ENCODE results near the gene FKBP5. TPM values are rescaled to one million over a fixed set of nuclear protein-coding genes. Genes with fewer than 3 reads are reported as not detected.

Gene FKBP5
- total and polyA plus RNA-seq, 9 of the 15 experiments (the other 6 are each of a cell fraction or from before 2014, with no cell fraction given), result 32.7 to 151 (median 75.0) TPM

DNA sequence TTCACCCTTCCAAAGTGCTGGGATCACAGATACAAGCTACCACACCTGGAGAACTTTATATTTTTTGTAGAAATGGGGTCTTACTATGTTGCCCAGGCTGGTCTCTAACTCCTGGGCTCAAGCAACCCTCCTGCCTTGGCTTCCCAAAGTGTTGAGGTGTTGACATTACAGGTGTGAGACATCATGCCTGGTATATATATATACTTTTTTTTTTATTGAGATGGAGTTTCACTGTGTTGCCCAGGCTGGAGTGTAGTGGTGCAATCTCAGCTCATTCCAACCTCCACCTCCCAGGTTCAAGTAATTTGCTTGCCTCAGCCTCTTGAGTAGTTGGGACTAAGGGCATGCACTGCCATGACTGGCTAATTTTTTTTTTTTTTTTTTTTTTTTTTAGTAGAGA is 5.4 kb downstream of the FKBP5 start:
- H2AFZ ChIP-seq (ENCODE audit: low read depth, low read length), result no peak overlapping the region
- H3K9ac ChIP-seq (ENCODE audit: insufficient read depth in 1 of 2, low read depth in 2 of 2, low read length in 2 of 2), result no peak overlapping the region
- no peak overlapping the region for H3K27ac ChIP-seq (ENCODE audit: extremely low read depth, low read depth, low read length)
- no peak overlapping the region for H3K4me3 ChIP-seq
- TF ChIP-seq, protein P1, sequence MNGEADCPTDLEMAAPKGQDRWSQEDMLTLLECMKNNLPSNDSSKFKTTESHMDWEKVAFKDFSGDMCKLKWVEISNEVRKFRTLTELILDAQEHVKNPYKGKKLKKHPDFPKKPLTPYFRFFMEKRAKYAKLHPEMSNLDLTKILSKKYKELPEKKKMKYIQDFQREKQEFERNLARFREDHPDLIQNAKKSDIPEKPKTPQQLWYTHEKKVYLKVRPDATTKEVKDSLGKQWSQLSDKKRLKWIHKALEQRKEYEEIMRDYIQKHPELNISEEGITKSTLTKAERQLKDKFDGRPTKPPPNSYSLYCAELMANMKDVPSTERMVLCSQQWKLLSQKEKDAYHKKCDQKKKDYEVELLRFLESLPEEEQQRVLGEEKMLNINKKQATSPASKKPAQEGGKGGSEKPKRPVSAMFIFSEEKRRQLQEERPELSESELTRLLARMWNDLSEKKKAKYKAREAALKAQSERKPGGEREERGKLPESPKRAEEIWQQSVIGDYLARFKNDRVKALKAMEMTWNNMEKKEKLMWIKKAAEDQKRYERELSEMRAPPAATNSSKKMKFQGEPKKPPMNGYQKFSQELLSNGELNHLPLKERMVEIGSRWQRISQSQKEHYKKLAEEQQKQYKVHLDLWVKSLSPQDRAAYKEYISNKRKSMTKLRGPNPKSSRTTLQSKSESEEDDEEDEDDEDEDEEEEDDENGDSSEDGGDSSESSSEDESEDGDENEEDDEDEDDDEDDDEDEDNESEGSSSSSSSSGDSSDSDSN (IDR thresholded peaks at IDR 0.05; ENCODE audit: borderline replicate concordance in 1 of 2, low read depth in 2 of 2, low read length in 2 of 2), result no peak
- TF ChIP-seq NCOA4 (IDR thresholded peaks at IDR 0.05; ENCODE audit: partially characterized antibody), result no peak
- no peak for TF ChIP-seq FUS (optimal IDR thresholded peaks at IDR 0.05; ENCODE audit: low read depth, low read length)
- TF ChIP-seq, protein P2, sequence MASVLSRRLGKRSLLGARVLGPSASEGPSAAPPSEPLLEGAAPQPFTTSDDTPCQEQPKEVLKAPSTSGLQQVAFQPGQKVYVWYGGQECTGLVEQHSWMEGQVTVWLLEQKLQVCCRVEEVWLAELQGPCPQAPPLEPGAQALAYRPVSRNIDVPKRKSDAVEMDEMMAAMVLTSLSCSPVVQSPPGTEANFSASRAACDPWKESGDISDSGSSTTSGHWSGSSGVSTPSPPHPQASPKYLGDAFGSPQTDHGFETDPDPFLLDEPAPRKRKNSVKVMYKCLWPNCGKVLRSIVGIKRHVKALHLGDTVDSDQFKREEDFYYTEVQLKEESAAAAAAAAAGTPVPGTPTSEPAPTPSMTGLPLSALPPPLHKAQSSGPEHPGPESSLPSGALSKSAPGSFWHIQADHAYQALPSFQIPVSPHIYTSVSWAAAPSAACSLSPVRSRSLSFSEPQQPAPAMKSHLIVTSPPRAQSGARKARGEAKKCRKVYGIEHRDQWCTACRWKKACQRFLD (CRISPR knock-in tag; IDR thresholded peaks at IDR 0.05), result no peak
- no peak for TF ChIP-seq ZNF274 (IDR thresholded peaks at IDR 0.05; ENCODE audit: borderline replicate concordance, low read depth, low read length)
- TF ChIP-seq ZC3H8 (IDR thresholded peaks at IDR 0.05), result no peak
- TF ChIP-seq BCOR (IDR thresholded peaks at IDR 0.05), result peak; percentile 19; the same call in 1 of the 2 replicates
- TF ChIP-seq, protein P3, sequence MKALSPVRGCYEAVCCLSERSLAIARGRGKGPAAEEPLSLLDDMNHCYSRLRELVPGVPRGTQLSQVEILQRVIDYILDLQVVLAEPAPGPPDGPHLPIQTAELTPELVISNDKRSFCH (CRISPR knock-in tag; IDR thresholded peaks at IDR 0.05), result no peak
- TF ChIP-seq, protein P3 (tag; IDR thresholded peaks at IDR 0.05), result no peak
- TF ChIP-seq LEF1 (IDR thresholded peaks at IDR 0.05), result no peak
- TF ChIP-seq ZFX (CRISPR knock-in tag; IDR thresholded peaks at IDR 0.05), result no peak
- TF ChIP-seq ETV1 (tag; conservative IDR thresholded peaks at IDR 0.05; ENCODE audit: low read depth), result no peak
- TF ChIP-seq ZNF121 (CRISPR knock-in tag; conservative IDR thresholded peaks at IDR 0.05), result peak; percentile 84
- TF ChIP-seq, protein P4, sequence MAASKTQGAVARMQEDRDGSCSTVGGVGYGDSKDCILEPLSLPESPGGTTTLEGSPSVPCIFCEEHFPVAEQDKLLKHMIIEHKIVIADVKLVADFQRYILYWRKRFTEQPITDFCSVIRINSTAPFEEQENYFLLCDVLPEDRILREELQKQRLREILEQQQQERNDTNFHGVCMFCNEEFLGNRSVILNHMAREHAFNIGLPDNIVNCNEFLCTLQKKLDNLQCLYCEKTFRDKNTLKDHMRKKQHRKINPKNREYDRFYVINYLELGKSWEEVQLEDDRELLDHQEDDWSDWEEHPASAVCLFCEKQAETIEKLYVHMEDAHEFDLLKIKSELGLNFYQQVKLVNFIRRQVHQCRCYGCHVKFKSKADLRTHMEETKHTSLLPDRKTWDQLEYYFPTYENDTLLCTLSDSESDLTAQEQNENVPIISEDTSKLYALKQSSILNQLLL (CRISPR knock-in tag; IDR thresholded peaks at IDR 0.05; ENCODE audit: borderline replicate concordance), result no peak
- no peaks in the 10 kb centered on the region for H3K9me1 ChIP-seq (ENCODE audit: control insufficient read depth, insufficient read depth, low read length)
- no peaks in the 10 kb centered on the region for H3K9me3 ChIP-seq (replicated peaks; ENCODE audit: control insufficient read depth, insufficient read depth, low read depth, low read length)
- CTCF ChIA-PET (ENCODE audit: low intra/inter-chr PET ratio), result interaction anchor here (0.7 kb wide), 1 partner anchor 60 kb away, joined by 4 read pairs; no protein-coding TSS in a partner anchor
- H3K36me3 ChIP-seq (ENCODE audit: control insufficient read depth, insufficient read depth, low read length), result peaks cover 37% of the 10 kb centered on the region
- peaks cover 99% of the 10 kb centered on the region for H3K79me2 ChIP-seq (ENCODE audit: control insufficient read depth, insufficient read depth, low read length)
- H3K27me3 ChIP-seq (ENCODE audit: control insufficient read depth in 2 of 2, insufficient read depth in 2 of 2, low read length in 2 of 2), result no peaks in the 10 kb centered on the region
- DNase-seq (ENCODE audit: extremely low read depth in 1 of 4, low spot score in 3 of 4) (no peak), ATAC-seq (no peak), FAIRE-seq (no peak)
- in situ Hi-C loops (cut with MboI), result no loop called here
- H3K4me1 ChIP-seq (replicated peaks in 1 of 2; ENCODE audit: control insufficient read depth in 2 of 2, insufficient read depth in 2 of 2, low read length in 2 of 2), result peaks cover 2 to 10% of the 10 kb centered on the region in 2 experiments; a peak in 2 of 5 replicates
- intact Hi-C loops (cut with micrococcal nuclease), result no loop called here
- POLR2A ChIA-PET, result no interaction called here
- no peak overlapping the region for H3K4me2 ChIP-seq (ENCODE audit: insufficient read depth, low read length)
- no TSS peak for BruUV-seq (replicated peaks)
- peaks cover 7% of the 10 kb centered on the region for H4K20me1 ChIP-seq (replicated peaks; ENCODE audit: control insufficient read depth, insufficient read depth, low read length)
